Measurements from ENCODE around the gene CEP57L1. TPM values are rescaled to one million over a fixed set of nuclear protein-coding genes. Genes with fewer than 3 reads are reported as not detected.
A peak's percentile ranks its signal among the peaks of the same experiment; 100 is the strongest.

CEP57L1 gene
- total and polyA plus RNA-seq, 9 of the 15 experiments (the other 6 are each of a cell fraction or from before 2014, with no cell fraction given): 39.4 to 88.6 (median 61.8) TPM

GRCh38 chr6:109073344-109074132 is 21.8 kb upstream of the CEP57L1 start (continued):
- TF ChIP-seq CBX8 (IDR thresholded peaks at IDR 0.05; ENCODE audit: borderline replicate concordance, extremely low read depth, low read depth, low read length, poor library complexity, severe bottlenecking): no peak
- no peak for TF ChIP-seq KDM2B (CRISPR knock-in tag; IDR thresholded peaks at IDR 0.05)
- TF ChIP-seq POLR2G (IDR thresholded peaks at IDR 0.05; ENCODE audit: low read depth, low read length): no peak
- TF ChIP-seq EGR1 (conservative IDR thresholded peaks at IDR 0.05): no peak
- 0 out of 2 replicates have a peak, but pooled peaks have one; percentile 49 for TF ChIP-seq LCOR (CRISPR knock-in tag; IDR thresholded peaks at IDR 0.05)
- no peak for TF ChIP-seq RBM15 (IDR thresholded peaks at IDR 0.05; ENCODE audit: insufficient read depth, low read length)
- no peak for TF ChIP-seq ZKSCAN1 (IDR thresholded peaks at IDR 0.05; ENCODE audit: low read depth, low read length)
- TF ChIP-seq VEZF1 (CRISPR knock-in tag; IDR thresholded peaks at IDR 0.05): 0 out of 2 replicates have a peak, but pooled peaks have one; percentile 16
- TF ChIP-seq MCM7 (IDR thresholded peaks at IDR 0.05): no peak
- peak; percentile 77 for TF ChIP-seq REST (IDR thresholded peaks at IDR 0.05; ENCODE audit: borderline replicate concordance)
- TF ChIP-seq REST (CRISPR knock-in tag; IDR thresholded peaks at IDR 0.05; ENCODE audit: low read depth): no peak
- TF ChIP-seq CEBPG (CRISPR knock-in tag; IDR thresholded peaks at IDR 0.05): no peak
- TF ChIP-seq CEBPG (tag; conservative IDR thresholded peaks at IDR 0.05 in 1 of 2, IDR thresholded peaks at IDR 0.05 in 1 of 2): peak in 1 of 2 experiments; percentile 74; a peak in 1 of 4 replicates
- TF ChIP-seq ZNF79 (CRISPR knock-in tag; IDR thresholded peaks at IDR 0.05; ENCODE audit: low read depth): no peak
- TF ChIP-seq CEBPB (tag; IDR thresholded peaks at IDR 0.05): peak; percentile 74
- TF ChIP-seq XRCC3 (IDR thresholded peaks at IDR 0.05): no peak
- no peak for TF ChIP-seq MYBL2 (IDR thresholded peaks at IDR 0.05; ENCODE audit: low read depth)
- TF ChIP-seq MYBL2 (CRISPR knock-in tag; IDR thresholded peaks at IDR 0.05; ENCODE audit: borderline replicate concordance): no peak
- TF ChIP-seq RAD21 (CRISPR knock-in tag; conservative IDR thresholded peaks at IDR 0.05 in 1 of 2, IDR thresholded peaks at IDR 0.05 in 1 of 2): peak; percentile 87 to 92
